Brain microvascular endothelial cell (primary cell): ENCODE results near the gene DHFR.

Source experiments
- DNase-seq: peaks from one replicate; pipeline ENCODE4 v3.0.0-alpha.2; 2020
- H3K27ac ChIP-seq: fragments of 250-450 bp; sonication (Bioruptor Pico); 2 replicates; pipeline ENCODE4 v1.5.1; 2020; ENCODE audit warnings: mild to moderate bottlenecking, moderate library complexity
- H3K27me3 ChIP-seq: fragments of 250-450 bp; sonication (Bioruptor Pico); replicated peaks from 2 replicates; pipeline ENCODE4 v1.5.1; 2020; ENCODE audit warnings: mild to moderate bottlenecking
- H3K36me3 ChIP-seq: fragments of 250-450 bp; sonication (Bioruptor Pico); replicated peaks from 2 replicates; pipeline ENCODE4 v1.5.1; 2020; ENCODE audit warnings: mild to moderate bottlenecking
- H3K4me3 ChIP-seq: 2 replicates; pipeline ENCODE4 v1.5.1; 2011; ENCODE audit warnings: low read depth, mild to moderate bottlenecking, control low read depth, low read length, moderate library complexity
- CTCF ChIP-seq: IDR thresholded peaks from 2 replicates; pipeline ENCODE4 v1.5.1; 2011; ENCODE audit warnings: low read depth, mild to moderate bottlenecking, moderate library complexity, low read length, control low read depth, inconsistent platforms; ENCODE audit errors: missing control alignments
- in situ Hi-C: cut with HindIII; loops from 2 replicates; pipeline ENCODE4 v1.10.0; 2017; ENCODE audit warnings: low sequenced_read_pairs, low pct_ligation_motif_present

DHFR gene

GRCh38 chr5:80579050-80579449 lies 75.7 kb downstream of the DHFR start:
- TF ChIP-seq CTCF, result no peak
- H3K27me3 ChIP-seq, result no peaks in the 10 kb centered on the region
- H3K36me3 ChIP-seq, result no peaks in the 10 kb centered on the region
- H3K4me3 ChIP-seq, result no peak overlapping the region
- no peak for DNase-seq
- H3K27ac ChIP-seq, result no peak overlapping the region
- in situ Hi-C loops, result no loop called here

- DNase-seq, result no peak
- no peak for TF ChIP-seq CTCF
- no peak overlapping the region for H3K4me3 ChIP-seq
- no peaks in the 10 kb centered on the region for H3K27me3 ChIP-seq
- H3K27ac ChIP-seq, result no peak overlapping the region
- H3K36me3 ChIP-seq, result no peaks in the 10 kb centered on the region
- in situ Hi-C loops, result no loop called here
These were observed 77.1 kb downstream of the DHFR start for GRCh38 chr5:80577707-80578106.

GRCh38 chr5:80576383-80576782 lies 78.4 kb downstream of the DHFR start:
- H3K27me3 ChIP-seq, result no peaks in the 10 kb centered on the region
- TF ChIP-seq CTCF, result no peak
- in situ Hi-C loops, result no loop called here

More at GRCh38 chr5:80576383-80576782, 78.4 kb downstream of the DHFR start:
- no peak overlapping the region for H3K4me3 ChIP-seq
- DNase-seq, result no peak
- H3K36me3 ChIP-seq, result no peaks in the 10 kb centered on the region
- H3K27ac ChIP-seq, result no peak overlapping the region
